Measurements from ENCODE around the gene DNM2.

DNM2 gene

DNA sequence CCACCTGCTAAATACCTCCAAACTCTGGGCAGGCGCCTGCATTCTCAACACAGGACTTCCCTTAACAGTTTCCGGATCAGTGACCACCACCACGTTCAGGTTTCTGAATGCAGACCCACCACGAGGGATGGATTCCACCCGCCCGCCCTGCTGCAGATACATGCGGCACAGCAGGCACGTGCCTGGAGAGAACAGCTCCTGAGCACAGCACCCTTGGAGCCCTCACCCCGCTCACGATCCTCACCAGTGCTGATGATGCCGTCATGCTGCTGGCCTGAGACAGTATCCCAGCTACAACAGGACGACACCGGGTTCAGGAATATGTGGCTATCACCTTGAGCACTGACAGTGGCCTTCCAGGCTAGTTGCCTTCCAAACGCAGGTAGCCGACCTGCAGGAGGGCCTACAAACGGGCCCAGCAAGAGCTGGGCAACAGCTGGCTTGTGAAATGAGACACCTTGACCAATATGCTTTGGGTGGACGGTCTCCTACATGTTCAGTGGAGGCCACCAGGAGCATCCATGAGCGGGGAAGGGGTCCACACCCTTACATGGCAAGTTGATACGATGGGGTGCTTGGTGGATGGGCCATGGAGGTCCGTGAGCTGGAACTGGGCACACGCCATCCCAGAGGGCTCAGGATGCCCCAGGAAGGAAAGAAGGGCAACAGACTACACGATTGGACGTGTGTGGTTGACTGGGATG is 26.5 kb upstream of the DNM2 start:
- no peak for DNase-seq

DNA sequence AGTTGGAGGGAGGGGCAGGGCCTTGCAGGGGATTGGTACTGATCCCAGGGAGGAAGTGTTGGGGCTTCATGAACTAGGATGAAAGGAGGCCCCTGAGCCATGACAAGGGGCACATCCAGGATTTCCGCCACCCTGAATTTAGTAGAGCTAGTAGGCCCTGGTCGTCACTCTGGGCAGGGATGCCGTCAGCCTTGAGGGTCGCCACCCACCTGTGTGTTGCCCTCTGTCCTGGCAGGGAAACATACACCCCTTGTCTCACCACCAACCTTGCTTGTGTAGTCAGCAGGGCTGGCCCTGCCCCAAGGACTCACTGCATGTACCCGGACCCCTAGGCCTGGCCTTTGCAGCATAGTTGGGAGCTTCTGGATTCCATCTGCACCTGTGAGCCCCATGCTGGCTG is 26.0 kb upstream of the DNM2 start:
- no peak for DNase-seq

GRCh38 chr19:10692673-10693264 is 25.1 kb upstream of the DNM2 start:
- no peak for DNase-seq

DNA sequence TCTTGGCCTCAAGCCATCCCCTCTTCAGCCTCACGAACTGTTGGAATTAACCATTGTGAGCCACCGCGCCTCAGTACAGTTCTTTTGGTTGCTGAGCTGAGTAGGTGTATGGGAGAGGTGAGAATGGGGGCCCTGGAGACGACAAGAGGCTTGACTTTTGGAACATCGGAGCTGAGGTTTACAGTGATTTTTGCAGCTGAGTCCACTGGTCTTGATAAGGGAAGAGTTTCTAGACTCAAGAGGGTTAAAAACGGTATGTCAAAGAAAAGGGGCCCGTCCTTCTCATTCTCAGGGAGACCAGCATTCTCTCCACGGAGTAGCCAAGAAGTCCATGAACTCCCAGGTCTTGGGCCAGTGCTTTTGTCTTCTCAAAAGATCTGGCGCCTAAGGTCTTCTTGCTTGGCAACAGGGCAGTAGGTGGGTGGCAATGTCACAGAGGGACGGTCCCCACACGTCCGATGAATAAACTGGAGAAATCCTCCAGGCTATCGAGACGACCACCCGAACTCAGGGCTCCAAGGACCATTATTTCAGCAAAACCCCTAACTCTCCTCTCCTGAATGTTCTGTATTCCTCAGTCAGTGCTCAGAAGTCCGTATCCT is 23.1 kb upstream of the DNM2 start:
- peak; percentile 41 for DNase-seq

- DNase-seq, result peak; percentile 98
Observed at GRCh38 chr19:10695401-10696398, 22.2 kb upstream of the DNM2 start.

DNA sequence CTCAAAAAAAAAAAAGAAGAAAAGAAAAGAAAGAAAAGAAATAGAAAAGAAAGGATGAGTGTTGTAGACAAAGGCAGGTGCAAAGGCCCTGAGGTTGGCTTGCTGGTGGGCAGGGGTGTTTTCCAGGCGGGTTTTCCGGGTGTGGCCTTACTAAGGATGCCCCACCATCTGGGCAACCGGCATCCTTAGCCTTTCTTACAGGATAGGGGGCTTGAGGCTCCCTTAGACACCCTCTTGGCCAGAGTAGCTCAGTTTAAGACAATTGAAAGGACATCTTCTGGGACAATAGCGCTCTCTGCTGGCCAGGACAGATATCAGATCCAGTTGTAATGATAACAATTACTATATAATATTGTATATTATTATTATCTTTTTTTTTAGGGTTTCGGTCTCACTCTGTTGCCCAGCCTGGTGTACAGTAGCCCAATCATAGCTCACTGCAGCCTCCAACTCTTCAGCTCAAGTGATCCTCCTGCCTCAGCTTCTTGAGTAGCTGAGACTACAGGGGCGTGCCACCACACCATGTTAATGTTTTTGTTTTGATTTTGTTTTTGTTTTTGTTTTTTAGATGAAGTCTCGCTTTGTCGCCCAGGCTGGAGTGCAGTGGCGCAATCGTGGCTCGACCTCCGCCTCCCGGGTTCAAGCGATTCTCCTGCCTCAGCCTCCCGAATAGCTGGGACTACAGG is 18.1 kb upstream of the DNM2 start:
- peak; percentile 79 for DNase-seq

GRCh38 chr19:10701955-10702525 is 15.8 kb upstream of the DNM2 start:
- peak; percentile 39 for DNase-seq

- DNase-seq, result no peak
Observed at GRCh38 chr19:10706990-10707389, 10.9 kb upstream of the DNM2 start.

DNA sequence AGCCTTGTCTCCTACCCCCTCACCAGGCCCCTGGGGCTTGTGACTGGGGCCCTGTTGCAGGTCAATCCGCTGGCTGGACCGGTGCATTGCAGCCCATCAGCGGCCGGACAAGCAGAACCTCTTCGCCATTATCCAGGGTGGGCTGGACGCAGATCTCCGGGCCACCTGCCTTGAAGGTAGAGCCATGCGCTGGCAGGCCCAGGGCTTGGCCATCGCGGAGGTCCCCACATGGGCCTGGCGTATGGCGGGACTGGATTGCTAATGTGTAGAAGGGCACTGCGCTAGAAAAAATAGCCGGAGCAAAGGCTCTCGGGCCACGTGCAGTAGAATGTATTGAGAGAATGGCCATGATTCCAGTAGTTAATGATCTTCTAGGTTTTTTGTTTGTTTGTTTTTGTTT is 10.4 kb upstream of the DNM2 start:
- DNase-seq, result no peak

- no peak for DNase-seq
Observed at GRCh38 chr19:10708291-10708690, 9.6 kb upstream of the DNM2 start.

- DNase-seq, result no peak
Observed at GRCh38 chr19:10712045-10712444, 5.8 kb upstream of the DNM2 start.

DNA sequence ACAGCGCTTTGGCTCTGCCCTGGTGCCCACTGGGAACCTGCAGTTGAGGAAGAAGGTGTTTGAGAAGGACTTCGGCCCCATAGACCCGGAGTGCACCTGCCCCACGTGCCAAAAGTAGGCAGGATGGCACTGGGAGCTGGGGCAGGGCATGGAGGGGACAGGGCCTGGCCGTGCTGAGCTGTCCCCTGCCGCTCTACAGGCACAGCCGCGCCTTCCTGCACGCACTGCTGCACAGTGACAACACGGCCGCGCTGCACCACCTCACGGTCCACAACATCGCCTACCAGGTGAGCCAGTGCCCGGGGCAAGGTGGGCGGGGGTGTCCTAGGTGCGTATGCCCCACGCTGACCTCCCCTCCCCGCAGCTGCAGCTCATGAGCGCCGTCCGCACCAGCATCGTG is 5.1 kb upstream of the DNM2 start:
- DNase-seq, result peak; percentile 23

DNA sequence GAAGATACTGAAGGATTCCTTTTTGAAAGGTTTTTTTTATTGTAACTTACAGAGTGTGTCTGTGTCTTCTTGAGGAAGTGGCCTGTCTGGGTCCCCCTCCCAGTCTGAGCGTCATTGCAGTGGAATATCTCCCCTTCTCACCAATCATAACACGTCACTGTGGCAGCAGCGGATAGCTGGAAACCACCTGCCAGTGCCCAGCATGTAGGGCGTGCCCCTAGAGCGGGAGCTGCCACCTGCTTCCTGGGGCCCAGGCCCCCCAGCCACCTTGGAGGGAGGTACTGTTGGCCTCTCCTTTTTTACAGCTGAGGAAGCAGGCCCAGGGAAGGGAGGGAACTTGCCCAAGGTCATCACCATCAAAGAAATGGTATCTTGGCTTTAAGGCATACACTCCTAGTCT is 4.6 kb upstream of the DNM2 start:
- DNase-seq, result peak; percentile 75

DNA sequence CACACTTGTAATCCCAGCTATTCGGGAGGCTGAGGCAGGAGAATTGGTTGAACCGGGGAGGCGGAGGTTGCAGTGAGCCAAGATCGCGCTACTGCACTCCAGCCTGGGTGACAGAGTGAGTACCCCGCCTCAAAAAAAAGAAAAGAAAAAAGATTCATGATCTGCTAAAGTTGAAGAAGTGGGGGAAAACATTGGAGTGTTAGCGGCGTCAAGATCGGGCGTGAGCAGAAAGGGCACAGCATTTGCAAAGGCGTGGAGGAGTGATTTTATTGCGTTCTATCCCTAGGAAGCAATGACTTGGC is 874 bp upstream of the DNM2 start:
- no peak for DNase-seq

DNA sequence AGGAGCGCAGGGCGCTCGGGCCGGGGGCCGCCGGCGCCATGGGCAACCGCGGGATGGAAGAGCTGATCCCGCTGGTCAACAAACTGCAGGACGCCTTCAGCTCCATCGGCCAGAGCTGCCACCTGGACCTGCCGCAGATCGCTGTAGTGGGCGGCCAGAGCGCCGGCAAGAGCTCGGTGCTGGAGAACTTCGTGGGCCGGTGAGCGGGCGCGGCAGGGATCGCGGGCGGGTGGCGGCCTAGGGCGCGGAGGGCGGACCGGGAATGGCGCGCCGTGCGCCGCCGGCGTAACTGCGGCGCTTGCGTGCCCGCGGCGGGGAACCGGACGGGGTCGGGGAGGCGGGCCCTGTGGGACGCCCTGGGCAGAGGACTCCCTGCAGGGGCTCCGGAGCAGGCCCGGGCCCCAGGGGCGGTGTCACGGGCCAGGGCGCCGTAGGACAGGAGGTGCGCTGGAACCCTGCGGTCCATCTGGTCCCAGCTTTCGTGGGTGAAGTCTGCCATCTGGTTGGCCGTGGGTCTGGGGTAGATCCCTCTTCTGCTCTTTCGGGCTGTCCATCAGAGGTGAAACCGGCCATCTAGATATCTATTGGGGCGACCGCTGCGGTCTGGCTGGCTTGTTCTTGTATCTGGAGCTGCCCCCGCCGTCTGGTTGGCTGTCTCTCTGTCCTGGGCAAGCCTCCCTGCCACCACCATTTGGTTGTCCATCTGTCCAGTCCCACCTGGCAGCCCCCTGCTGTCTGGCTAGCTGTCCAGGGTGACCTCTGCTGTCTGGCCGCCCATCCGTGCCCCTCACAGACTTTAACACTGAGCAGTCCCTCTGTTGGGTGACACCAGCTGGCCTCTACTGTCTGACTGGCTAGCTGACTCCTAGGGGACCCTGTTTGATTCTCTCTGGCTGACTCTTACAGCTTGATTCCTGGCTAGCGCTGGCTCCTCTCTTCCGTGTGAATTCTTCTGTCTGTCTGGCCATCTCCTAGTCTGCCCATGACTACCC is 622 bp downstream of the DNM2 start:
- DNase-seq, result no peak

DNA sequence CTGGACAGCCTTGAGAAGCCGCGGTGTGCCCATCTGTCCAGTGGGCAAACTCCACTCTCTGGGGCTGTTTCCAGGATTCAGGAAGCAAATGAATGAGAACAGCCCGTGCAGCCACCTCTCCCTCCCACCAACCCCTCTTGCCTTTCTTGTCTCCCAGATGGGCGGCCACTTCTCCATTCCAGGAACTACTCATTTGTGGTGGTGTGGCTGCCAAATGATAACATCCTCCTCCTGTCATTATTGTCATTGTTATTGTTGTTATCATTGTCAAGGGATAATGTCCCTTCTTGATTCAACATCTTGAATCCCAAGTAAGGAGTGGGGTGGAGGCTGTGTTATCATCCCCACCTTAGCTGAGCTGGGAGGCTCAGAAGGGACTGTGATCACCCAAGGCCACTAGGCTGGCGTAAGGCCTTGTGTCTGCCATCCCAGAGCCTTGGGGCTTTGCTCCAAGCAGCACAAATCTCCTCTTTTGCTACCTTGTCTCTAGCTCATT is 1.6 kb downstream of the DNM2 start:
- DNase-seq, result no peak

DNA sequence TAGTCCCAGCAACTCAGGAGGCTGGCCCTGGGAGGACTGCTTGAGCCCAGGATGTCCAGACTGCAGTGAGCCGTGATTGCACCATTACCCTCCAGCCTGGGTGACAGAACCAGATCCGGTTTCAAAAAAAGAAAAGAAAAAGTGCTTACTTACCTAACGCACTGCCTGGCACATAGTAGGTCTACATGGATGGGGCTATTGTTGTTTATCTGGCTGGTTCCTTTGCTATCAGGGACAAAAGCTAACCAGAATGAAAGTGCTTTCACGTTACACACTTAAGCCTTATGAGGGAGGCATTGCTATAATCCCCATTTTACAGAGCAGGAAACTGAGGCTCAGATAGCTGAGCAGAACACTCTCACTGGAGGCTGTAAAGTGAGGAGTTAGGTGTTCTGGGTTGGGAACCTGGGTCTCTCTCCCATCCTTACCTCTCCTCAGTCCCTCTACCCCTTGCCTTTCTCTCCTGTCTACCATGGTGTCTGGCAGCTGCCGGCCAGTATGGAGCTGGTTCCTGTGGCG is 2.8 kb downstream of the DNM2 start:
- no peak for DNase-seq

GRCh38 chr19:10723591-10723990 is 5.7 kb downstream of the DNM2 start:
- no peak for DNase-seq

GRCh38 chr19:10724573-10725071 is 6.7 kb downstream of the DNM2 start:
- DNase-seq, result no peak

- no peak for DNase-seq
Observed at GRCh38 chr19:10725415-10725814, 7.5 kb downstream of the DNM2 start.

DNA sequence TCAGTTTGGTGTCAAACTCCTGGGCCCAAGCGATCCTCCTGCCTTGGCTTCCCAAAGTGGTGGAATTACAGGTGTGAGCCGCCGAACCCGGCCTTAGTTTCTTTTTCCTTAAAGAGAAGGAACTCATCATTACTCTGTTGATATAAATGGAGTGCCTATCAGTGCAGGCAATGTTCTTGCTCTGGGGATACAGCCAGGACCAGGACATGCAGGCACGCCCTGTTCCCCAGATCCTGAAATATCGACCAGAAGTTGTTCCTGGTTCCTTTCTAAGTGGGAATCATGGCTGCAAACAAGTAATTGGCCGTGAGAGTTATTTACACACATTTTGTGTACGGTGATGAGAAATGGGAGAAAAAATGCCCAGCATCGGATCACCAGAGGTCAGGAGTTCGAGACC is 8.4 kb downstream of the DNM2 start:
- DNase-seq, result no peak
